ENCODE results near the gene FGFR2. TPM values are rescaled to one million over a fixed set of nuclear protein-coding genes. Genes with fewer than 3 reads are reported as not detected.

The FGFR2 gene
- total RNA-seq, 1 donor from 2014 or later: 34.2 TPM

DNA sequence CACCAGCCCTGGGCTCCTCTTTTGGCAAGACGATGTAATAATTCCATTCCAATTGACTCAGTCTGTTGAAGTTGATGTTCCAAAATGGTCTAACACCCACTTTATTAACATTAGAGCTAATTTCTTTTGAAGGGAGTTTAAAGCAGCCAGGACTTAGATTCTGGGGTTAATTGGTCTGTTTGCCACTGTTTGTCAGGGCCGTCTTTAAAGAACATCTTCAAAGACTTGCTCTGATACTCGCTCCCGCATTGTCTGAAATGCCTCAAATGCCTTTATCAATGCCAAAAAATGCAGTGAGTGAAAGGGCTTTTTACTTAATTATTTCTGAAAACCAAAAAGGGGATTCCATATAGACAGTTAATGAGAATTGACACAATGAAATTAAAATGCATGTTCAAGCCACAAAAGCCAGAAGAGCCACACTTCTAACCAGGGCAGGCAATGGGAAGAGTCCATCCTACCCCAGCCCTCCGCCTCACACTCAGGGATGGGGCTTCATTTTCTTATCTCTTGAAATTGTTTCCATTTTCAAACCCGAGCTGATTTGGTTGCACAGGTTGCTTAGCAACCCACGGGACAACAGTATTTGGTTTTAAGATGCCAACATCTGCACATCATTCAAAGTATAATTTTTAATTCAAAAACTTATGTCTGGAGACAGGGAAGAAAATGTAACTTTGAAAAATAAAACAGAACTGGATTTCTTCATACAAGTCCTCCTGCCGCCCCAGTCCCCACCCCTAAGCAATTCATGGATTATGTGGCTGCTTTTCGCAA is 163.0 kb downstream of the FGFR2 start:
- FAIRE-seq (no peak), DNase-seq (ENCODE audit: low spot score in 2 of 2) (no peak)

DNA sequence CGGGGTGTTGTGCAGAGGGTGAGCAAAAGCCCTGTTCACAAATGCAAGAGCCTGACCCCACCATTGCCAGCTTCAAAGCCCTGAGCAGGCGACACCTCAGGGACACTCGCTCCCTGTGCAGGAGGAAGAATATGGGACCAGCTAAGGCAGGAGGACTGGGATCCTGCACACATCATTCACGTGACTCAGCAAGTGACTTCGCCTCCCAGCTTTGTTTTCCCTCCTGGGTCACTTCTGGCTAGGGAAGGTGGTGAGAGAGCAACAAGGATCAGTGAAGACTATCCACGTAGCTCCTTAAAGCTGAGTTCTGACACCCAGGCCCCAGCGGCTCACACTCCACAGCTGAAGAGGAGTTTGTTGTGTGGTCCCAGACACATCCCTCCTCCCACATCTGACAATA is 164.3 kb downstream of the FGFR2 start:
- no peak for DNase-seq (ENCODE audit: low spot score in 2 of 2)
- no peak for FAIRE-seq

DNA sequence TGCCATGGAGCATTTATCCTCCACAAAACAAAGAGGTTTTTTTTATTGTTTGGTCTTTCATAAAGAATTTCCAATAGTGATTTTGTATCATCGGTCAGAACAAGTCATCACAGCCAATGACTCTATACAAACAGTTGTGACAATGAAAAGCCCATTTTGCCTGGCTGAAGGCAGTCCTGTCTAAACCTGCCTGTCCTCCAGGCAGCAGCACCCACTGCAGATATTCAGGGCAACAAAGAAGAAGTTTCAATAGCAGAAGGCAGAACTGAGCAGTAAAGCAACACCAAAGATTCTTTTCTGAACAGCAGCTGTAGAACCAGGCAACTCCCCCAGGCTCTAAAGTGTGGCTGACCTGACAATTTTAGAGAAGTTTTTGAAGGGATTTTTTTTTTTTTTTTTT is 169.4 kb downstream of the FGFR2 start:
- no peak for FAIRE-seq
- DNase-seq (ENCODE audit: low spot score in 2 of 2): no peak
